ELF-1 (cell line): ENCODE results near the gene ACAP1.
"Not testable (repeated sequence)": the region's sequence is repeated elsewhere in the genome, so short reads cannot be mapped to it uniquely, and the experiment has no call there.

ENCODE experiments used
- DNase-seq: peaks from one replicate; pipeline ENCODE4 v3.0.0-alpha.2; 2016; ENCODE audit warnings: low read depth, low spot score

ACAP1 gene

GRCh38 chr17:7354262-7354843, 18.0 kb downstream of the ACAP1 start:
- DNase-seq = peak; percentile 36

- no peak for DNase-seq
Measured at GRCh38 chr17:7355053-7355452, 18.7 kb downstream of the ACAP1 start, which contains the start of gene TMEM95. TMEM95 (plus strand) TSS chr17:7355156; CDS start chr17:7355205, 49 bp downstream.

- DNase-seq = no peak
Measured at GRCh38 chr17:7355573-7355972, 19.2 kb downstream of the ACAP1 start.

- peak; percentile 93 for DNase-seq
Measured at GRCh38 chr17:7356072-7356549, 19.8 kb downstream of the ACAP1 start.

- no peak for DNase-seq
Measured at GRCh38 chr17:7356756-7357155, 20.4 kb downstream of the ACAP1 start.

- DNase-seq = no peak
Measured at GRCh38 chr17:7357381-7357780, 21.1 kb downstream of the ACAP1 start.

- DNase-seq = no peak
Measured at GRCh38 chr17:7361906-7362305, 25.6 kb downstream of the ACAP1 start.

- DNase-seq = peak; percentile 14
Measured at GRCh38 chr17:7363311-7363710, 27.0 kb downstream of the ACAP1 start.

GRCh38 chr17:7365963-7366362, 29.6 kb downstream of the ACAP1 start:
- DNase-seq = not testable (repeated sequence)

- peak; percentile 18 for DNase-seq
Measured at GRCh38 chr17:7367083-7367482, 30.8 kb downstream of the ACAP1 start.

GRCh38 chr17:7367918-7368598, 31.7 kb downstream of the ACAP1 start:
- DNase-seq = no peak

- not testable (repeated sequence) for DNase-seq
Measured at GRCh38 chr17:7368599-7368994, 32.3 kb downstream of the ACAP1 start.

- DNase-seq = no peak
Measured at GRCh38 chr17:7369825-7370224, 33.5 kb downstream of the ACAP1 start.

- no peak for DNase-seq
Measured at GRCh38 chr17:7370853-7371252, 34.5 kb downstream of the ACAP1 start.

- DNase-seq = no peak
Measured at GRCh38 chr17:7374353-7374752, 38.0 kb downstream of the ACAP1 start.

- no peak for DNase-seq
Measured at GRCh38 chr17:7379134-7379533, 42.8 kb downstream of the ACAP1 start.

GRCh38 chr17:7380321-7380720, 44.0 kb downstream of the ACAP1 start:
- DNase-seq = peak; percentile 78

GRCh38 chr17:7380855-7381683, 44.7 kb downstream of the ACAP1 start, which contains the start of gene TNK1:
TNK1 (plus strand) TSS chr17:7381089; CDS start chr17:7382927, 1,838 bp downstream.
- DNase-seq = peak; percentile 51

- peak; percentile 45 for DNase-seq
Measured at GRCh38 chr17:7382901-7383300, 46.6 kb downstream of the ACAP1 start.

- no peak for DNase-seq
Measured at GRCh38 chr17:7383371-7383741, 47.0 kb downstream of the ACAP1 start.

- peak; percentile 87 for DNase-seq
Measured at GRCh38 chr17:7383742-7384488, 47.6 kb downstream of the ACAP1 start.
